GM18505 (cell line): ENCODE measurements around the gene ZG16B.

ENCODE experiments used
- ATAC-seq: cut with Tn5 transposase; IDR thresholded peaks from one replicate; pipeline ENCODE4 v1.9.1; 2021; ENCODE audit not compliant: unreplicated experiment
- POLR2A ChIP-seq: IDR thresholded peaks from 4 replicates; pipeline ENCODE4 v1.6.1; 2011; ENCODE audit warnings: borderline replicate concordance; ENCODE audit not compliant: insufficient read depth, insufficient read length; ENCODE audit errors: extremely low read depth

The ZG16B gene

DNA sequence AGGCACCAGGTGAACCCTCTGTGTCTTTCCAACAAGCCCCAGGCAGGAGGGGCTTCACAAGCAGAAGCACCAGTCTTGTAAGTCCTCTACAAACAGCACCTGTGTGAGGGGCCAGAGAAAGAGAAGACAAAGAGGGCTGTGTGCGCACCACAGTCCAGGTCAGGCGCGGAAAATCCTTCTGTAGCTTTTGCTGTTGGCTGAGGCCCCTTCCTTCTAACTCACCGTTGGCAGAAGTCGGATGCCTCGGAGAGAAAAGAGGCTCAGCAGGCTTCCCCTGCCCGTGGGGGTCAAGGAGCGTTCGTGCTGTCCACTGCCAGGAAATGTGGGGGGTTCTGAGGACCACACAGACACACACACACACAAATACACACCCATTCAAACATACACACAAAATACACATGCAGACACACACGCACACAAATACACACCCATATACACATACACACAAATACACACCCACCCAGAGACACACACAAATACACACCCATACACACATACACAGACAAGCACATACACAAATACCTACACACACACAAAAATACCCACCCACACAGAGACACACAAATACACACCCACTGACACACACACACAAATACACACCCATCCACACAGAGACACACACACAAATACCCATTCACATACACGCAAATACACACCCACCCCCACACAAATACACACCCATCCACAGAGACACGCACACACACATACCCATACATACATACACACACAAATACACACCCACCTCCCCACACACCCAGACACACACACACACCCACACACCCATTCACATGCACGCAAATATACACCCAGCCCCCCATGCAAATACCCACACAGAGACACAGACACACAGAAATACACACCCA lies 6.8 kb downstream of the ZG16B start:
- ATAC-seq, result no peak
- TF ChIP-seq POLR2A, result no peak

DNA sequence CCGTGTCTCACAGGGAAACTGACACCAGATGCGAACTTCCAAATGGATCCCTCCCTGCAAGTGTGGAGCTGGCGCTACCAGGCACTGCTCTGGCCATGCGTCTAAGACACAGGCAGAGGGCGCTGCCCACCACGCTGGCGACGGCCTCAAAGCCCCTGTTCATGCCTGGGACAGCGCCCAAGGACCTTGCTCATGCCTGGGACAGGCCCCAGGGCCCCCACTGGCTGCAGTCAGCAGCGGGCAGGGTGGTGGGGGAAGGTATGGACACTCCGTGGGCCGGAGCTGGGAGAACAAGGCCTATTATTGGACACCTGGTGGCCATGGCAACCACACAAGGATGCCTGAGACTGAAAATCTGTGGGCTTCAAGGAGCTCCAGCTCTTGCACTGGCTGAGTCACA lies 8.8 kb downstream of the ZG16B start:
- TF ChIP-seq POLR2A, result no peak
- ATAC-seq, result no peak

DNA sequence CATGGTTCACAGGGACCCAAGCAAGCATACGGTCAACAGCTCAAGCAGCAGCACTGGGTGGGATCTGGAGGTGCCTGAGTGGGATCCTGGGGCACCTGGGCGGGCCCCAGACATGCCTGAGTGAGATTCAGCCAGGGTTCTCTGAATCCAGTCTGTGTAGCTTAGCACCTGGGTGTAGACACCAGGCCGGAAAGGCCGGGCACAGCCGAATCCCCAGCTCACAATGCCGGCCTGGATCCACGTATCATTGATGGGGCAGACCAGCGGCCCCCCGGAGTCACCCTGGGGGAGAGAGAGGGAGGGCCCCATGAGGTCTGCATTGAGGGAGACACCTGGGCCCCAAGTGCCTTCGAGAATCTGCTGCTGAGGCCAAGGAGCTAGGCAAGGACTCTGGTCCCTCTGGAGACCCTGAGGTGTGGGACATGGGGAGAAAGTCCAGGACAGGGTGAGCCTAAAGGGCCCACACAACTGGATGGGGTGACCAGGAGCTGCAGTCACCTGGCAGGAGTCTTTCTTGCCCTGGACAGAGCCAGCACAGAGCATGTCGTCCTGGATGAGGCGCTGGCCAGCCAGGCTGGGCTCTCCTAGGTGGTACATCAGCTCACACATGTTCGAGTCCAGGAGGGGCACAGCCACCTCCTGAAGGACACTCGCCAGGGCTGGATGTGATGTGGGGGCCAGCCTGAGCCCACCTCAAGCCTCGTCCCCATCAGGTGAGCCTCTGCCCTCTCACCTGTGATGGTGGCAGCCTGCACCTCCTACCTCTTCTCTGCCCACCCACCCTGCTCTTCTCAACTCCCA lies 9.7 kb downstream of the ZG16B start:
- no peak for TF ChIP-seq POLR2A
- no peak for ATAC-seq

DNA sequence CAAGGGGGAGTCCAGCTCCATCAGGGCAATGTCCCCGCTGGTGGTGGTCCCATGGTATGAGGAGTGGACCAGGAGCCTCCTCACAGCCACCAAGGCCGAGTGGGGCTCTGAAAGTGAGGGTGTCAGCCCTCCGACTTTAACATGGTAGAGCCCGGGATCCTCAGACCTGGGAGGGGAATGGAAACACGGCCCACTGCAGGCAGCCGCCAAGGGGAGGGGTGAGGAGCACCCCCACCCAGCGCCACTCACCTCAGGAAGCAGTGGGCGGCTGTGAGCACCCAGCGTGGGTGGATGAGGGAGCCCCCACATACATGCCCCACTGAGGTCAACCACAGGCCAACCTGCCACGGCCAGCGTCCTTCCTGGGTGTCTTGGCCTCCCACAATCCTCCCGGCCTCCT lies 10.8 kb downstream of the ZG16B start:
- no peak for TF ChIP-seq POLR2A
- ATAC-seq, result no peak

DNA sequence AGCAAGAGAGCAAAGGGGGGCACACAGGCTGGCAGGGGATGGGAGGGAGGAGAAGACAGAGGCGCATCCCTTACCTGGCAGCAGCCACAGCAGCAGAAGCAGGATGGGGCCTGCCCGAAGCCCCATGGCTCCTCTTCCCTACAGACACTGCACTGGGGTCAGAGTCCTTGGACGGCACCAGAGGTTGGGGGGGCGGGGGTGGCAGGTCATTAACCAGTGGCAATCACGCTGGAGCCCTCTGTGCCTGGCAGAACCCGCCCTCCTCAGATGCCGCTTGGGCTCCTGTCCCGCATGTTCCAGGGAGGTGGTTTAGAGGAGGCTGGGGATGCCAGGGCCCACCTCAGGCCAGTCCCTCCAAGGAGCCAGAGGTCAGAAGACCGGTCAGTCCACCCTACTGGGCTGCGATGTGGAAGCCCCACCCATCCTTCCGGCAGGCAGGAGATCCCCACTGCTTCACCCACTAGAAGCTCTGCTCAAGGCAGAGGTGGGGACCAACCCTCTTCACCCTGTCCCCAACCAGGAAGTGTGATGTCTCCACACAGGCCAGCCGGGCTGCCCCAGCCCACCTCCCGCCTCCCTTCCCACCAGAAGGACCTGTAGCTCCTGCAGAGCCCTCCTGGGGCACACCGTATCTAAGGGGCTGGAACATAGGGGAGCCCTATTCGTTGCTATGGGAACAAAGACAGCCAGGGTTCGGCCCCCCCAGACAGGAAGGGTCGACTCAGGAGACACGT lies 11.7 kb downstream of the ZG16B start:
- ATAC-seq, result no peak
- TF ChIP-seq POLR2A, result no peak

DNA sequence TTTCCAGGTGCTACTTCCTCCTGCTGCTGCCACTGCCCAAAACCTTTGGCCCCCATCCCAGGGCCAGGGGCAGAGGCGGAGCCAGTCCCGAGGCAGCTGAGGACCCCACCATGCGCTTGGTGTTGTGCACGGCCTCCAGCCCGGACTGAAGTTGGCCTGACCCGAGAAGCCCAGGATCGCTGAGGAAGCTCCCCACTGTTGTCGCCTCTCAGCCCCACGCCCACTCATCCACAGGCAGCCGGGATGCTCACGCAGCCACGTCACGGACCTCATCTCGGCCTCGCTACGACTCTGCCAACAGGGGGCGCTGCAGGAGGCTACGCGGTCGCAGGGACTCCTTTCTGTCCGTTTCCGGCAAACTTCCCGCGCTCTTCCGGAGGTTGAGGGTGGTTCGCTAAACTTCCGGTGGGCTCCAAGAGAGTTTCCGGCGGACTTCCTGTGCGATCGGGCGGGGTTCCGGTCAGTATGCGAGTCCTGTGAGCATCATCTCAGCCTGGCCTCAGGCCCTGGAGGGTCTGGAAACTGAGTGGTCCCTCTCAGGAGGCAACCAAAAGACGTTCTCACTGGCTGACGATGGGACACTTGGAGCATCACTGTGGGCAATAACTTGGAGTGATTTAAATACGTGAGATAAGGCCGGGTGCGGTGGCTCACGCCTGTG lies 12.4 kb downstream of the ZG16B start:
- no peak for ATAC-seq
- no peak for TF ChIP-seq POLR2A

DNA sequence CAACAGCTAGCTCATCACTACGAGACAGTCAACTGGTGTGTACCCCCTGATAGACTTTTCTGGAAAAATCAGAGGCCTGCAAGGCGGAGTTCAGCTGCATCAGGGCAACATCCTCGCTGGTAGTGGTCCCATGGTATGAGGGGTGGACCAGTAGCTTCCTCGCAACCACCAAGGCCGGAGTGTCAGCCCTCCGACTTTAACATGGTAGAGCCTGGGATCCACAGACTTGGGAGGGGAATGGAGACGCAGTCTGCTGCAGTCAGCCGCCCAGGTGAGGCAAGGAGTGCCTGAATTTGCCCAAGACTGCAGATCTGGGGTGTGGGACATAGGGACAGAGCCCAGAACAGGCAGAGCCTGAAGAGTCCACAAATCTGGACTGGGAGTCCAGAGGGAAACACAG lies 13.4 kb downstream of the ZG16B start:
- TF ChIP-seq POLR2A, result no peak
- no peak for ATAC-seq

DNA sequence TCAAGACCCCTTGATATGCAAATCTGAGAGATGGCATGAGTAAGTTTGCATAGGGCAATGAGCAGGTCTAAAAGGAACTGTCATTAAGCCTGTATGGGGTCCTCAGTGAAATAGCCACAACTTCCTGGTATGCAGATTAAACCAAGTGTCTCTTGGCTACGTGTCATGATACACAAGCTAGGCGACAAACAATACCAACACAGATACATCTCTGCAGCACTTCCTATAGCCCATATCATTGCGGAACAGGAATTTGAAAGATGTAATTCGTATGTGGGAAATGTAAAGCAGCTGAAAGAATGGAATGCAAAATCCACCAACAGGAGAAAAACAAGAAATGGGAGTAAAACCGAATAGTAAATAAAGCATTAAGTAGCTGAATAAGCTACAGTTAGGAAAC lies 15.0 kb downstream of the ZG16B start:
- no peak for TF ChIP-seq POLR2A
- no peak for ATAC-seq

DNA sequence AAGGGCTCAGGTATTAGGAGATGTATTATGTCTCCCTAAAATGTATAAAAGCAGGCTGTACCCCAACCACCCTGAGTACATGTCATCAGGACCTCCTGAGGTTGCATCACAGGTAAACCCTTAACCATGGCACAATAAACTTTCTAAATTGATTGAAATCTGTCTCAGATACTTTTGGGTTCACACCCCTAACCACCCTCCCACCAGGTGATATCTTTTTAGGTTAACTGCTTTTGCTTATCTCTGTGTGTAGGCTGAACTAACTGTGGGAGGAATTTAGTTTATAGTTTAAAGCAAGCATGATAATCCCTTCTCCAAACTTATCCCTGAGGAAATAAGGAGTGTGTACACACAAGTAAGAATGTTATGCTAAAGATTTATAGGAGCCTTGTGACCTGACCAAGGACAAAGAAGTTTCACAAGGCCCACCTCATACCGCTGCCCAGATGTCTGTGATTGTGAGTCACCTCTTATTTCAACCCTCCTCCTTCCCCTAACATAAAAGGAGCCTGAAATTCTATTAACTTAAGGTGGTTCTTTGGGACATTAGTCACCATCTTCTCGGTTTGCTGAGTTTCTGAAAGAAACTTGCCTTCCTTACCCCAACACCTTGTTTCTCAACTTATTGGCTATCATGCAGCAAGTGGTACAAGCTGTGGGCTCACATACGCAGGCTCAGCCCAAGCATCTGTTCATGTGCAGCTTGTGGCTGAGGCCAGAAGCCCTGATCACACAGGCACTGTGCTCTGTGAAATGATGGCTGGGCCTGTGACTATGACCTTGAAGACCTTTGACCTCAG lies 16.6 kb downstream of the ZG16B start:
- ATAC-seq, result no peak
- no peak for TF ChIP-seq POLR2A

DNA sequence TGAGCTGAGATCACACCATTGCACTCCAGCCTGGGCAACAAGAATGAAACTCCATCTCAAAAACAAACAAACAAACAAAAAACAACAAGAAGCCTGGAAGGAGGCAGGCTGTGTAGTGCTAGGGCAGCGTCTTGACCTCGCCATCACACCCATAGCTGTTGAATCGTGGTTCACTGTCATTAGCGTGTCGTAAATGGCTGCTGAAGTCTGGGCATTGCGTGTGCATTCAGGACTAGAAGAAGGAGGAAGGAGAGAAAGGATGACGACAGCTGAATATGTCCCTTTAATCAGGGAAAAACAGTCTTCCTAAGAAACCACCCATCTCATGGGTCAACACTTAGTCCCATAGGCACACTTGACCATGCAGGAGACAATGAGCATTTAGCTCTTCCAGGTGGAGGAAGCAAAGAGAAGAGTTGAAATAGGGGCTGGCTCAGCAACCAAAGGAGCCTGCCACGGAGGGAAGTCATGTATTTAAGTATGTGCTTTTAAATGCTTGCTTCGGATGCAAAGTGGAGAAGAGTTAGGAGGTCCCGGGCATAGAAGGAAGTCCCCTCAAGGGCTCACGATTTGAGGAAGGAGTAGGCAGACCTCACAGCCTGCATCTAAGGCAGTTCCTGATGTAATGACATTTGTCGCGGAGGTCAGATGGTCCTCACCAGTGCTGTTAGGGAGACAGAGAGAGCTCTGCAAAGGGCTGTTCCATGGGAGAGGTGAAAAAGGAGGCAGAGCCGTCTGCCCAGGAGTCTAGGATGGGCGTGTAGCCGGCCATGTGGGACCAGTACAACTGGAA lies 19.0 kb downstream of the ZG16B start:
- no peak for TF ChIP-seq POLR2A
- no peak for ATAC-seq

DNA sequence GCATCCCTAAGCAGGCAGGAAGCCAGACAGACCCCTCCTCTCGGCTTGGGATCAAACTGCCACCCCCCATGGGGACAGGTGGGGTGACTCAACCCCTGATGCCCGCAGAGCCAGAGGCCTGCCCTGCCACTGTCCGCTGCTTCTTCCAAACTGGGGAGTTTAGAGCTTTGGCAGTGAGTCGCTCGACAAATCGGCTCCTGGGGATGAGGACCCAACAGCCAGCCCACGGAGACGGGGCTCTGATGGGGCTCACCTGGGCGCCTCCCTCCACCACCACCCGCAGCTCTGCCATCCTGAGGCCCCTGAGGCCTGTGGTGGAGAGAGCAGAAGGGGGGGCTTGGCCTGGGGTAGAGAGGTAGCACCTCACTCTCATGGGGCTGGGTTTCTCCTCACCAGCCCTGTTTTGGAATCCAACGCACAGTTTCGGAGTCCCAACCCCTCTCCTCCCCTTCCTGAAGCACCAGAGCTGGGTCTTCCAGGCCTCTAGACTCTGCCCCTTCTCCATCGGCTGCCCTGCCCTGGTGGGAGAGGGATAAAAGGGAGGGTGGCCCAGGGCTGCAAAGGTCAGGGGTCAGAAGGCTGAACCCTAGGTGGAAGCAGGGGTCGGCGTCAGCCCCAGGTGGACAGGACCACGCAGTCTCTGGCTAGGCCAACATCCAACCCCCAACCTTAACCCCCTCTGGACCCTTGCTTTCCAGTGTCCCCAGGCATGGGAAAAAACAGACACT lies 22.1 kb downstream of the ZG16B start:
- TF ChIP-seq POLR2A, result no peak
- ATAC-seq, result no peak

DNA sequence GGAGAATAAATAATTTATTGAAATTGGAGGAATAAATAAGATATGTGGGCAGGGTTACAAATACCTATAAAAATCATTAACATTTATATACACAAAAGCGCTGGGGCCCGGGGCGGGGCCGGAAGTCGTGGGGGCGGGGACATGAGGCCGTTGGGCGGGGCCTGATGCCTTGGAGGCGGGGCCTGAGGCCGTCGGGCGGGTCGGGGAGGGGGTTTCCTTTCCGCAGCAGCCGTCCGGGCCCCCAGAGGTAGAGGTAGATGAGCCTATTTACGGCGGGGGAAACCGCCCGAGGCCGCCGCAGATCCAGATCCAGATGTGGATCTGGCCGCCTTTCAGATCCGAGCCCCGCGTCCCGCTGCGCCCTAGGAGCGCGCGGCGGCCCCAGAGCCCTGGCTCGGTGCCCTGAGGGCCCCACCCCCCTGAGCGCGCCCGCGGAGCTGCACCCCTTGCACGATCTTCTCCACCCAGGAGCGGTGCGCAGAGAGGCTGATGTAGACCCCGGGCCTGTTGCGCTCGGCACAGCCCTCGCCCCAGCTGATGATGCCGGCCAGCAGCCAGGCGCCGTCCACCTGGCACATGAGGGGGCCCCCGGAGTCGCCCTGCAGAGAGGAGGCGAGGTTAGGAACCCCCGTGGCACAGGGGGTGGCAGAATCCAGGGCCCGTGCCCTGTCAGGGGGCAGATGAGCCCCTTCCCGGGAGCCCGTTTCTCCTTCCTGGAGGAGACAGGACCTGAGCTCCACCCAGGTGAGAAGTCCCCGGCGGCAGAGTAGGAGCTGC lies 22.8 kb downstream of the ZG16B start:
- TF ChIP-seq POLR2A, result no peak
- ATAC-seq, result no peak
